DND-41 (cell line): ENCODE data around the gene CFAP70.
"Not testable (repeated sequence)": the region's sequence is repeated elsewhere in the genome, so short reads cannot be mapped to it uniquely, and the experiment has no call there.

Experiments
- ATAC-seq: fragments of 200-7000 bp; cut with Tn5 transposase; 3 replicates; pipeline ENCODE4 v1.9.1; 2021; ENCODE audit warnings: low read depth; ENCODE audit not compliant: insufficient read depth
- DNase-seq: peaks from one replicate; pipeline ENCODE4 v3.0.0-alpha.2; 2020
- H2AFZ ChIP-seq: 2 replicates; pipeline ENCODE4 v1.6.0; 2012; ENCODE audit warnings: low read depth, low read length
- H3K27ac ChIP-seq: 2 replicates; pipeline ENCODE4 v1.5.1; 2012; ENCODE audit warnings: low read length, inconsistent platforms
- H3K27me3 ChIP-seq: fragments of 200-600 bp; sonication (generic); 2 replicates; pipeline ENCODE4 v1.6.0; 2012; ENCODE audit warnings: low read length, mild to moderate bottlenecking, inconsistent platforms; ENCODE audit not compliant: insufficient read depth, poor library complexity
- H3K36me3 ChIP-seq: 2 replicates; pipeline ENCODE4 v1.5.1; 2012; ENCODE audit warnings: low read length, inconsistent platforms; ENCODE audit not compliant: insufficient read depth
- H3K4me1 ChIP-seq: 2 replicates; pipeline ENCODE4 v1.5.1; 2012; ENCODE audit warnings: mild to moderate bottlenecking, low read length; ENCODE audit not compliant: insufficient read depth
- H3K4me2 ChIP-seq: 2 replicates; pipeline ENCODE4 v1.6.0; 2012; ENCODE audit warnings: mild to moderate bottlenecking, moderate library complexity, low read length, inconsistent platforms; ENCODE audit not compliant: insufficient read depth
- H3K4me3 ChIP-seq, 2 experiments: fragments of 200-600 bp in 1 of 2; shearing (Covaris generic) in 1 of 2; 2 replicates each; pipeline ENCODE4 v1.5.1; 2012 to 2016; ENCODE audit warnings: inconsistent platforms in 2 of 2, low read length in 2 of 2, mild to moderate bottlenecking in 2 of 2, low read depth in 1 of 2, moderate library complexity in 1 of 2
- H3K79me2 ChIP-seq: 2 replicates; pipeline ENCODE4 v1.6.0; 2012; ENCODE audit warnings: low read length, inconsistent platforms; ENCODE audit not compliant: insufficient read depth
- H3K9ac ChIP-seq: 2 replicates; pipeline ENCODE4 v1.6.0; 2012; ENCODE audit warnings: low read depth, mild to moderate bottlenecking, inconsistent platforms, low read length, moderate library complexity
- H3K9me3 ChIP-seq: 2 replicates; pipeline ENCODE4 v1.5.1; 2012; ENCODE audit warnings: low read length, moderate library complexity, mild to moderate bottlenecking, inconsistent platforms; ENCODE audit not compliant: insufficient read depth, severe bottlenecking
- H4K20me1 ChIP-seq: 2 replicates; pipeline ENCODE4 v1.6.0; 2012; ENCODE audit warnings: low read length; ENCODE audit not compliant: insufficient read depth
- EZH2 ChIP-seq: IDR thresholded peaks from 3 replicates; pipeline ENCODE4 v1.6.1; 2012; ENCODE audit warnings: borderline replicate concordance, low read depth, mild to moderate bottlenecking, moderate library complexity, low read length, inconsistent platforms; ENCODE audit not compliant: severe bottlenecking
- TF ChIP-seq, protein P1 (sequence below): IDR thresholded peaks from 2 replicates; pipeline ENCODE4 v1.5.1; 2012; ENCODE audit warnings: borderline replicate concordance, low read length, moderate library complexity, mild to moderate bottlenecking; ENCODE audit not compliant: poor library complexity, severe bottlenecking; ENCODE audit errors: extremely low read depth

CFAP70 gene

DNA sequence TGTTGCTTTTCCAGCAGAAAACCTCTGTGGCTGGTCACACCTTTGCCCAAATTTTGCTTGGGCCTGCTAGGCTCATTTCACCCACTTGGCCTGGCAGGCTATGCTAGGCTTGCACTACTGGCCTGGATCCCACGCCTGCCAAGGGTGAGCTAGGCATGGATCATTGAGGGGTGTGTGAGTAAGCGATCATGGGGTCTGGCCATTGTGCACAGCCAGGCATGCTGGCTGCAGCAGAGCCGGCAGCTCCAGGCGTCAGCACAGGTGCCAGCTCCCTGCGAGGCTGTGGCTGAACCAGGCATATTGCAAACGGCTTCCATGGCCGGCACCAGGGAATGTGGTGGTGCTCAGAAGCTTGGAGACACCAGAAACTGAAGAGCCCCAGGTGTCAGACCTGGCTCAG lies 19.2 kb downstream of the CFAP70 start:
- no peak for TF ChIP-seq EZH2
- TF ChIP-seq, protein P1, sequence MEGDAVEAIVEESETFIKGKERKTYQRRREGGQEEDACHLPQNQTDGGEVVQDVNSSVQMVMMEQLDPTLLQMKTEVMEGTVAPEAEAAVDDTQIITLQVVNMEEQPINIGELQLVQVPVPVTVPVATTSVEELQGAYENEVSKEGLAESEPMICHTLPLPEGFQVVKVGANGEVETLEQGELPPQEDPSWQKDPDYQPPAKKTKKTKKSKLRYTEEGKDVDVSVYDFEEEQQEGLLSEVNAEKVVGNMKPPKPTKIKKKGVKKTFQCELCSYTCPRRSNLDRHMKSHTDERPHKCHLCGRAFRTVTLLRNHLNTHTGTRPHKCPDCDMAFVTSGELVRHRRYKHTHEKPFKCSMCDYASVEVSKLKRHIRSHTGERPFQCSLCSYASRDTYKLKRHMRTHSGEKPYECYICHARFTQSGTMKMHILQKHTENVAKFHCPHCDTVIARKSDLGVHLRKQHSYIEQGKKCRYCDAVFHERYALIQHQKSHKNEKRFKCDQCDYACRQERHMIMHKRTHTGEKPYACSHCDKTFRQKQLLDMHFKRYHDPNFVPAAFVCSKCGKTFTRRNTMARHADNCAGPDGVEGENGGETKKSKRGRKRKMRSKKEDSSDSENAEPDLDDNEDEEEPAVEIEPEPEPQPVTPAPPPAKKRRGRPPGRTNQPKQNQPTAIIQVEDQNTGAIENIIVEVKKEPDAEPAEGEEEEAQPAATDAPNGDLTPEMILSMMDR = no peak
- Histone ChIP-seq H4K20me1 (no peaks in the 10 kb centered on the region), H3K4me1 (no peaks in the 10 kb centered on the region), H3K4me2 (no peak overlapping the region), H3K4me3 (no peak overlapping the region), H3K9ac (no peak overlapping the region), H3K27ac (no peak overlapping the region), H3K27me3 (no peaks in the 10 kb centered on the region), H3K9me3 (peaks cover 6% of the 10 kb centered on the region), H3K36me3 (peaks cover 5% of the 10 kb centered on the region; the same call in 1 of the 2 replicates), H2AFZ (no peak overlapping the region), H3K79me2 (no peaks in the 10 kb centered on the region)
- DNase-seq (no peak), ATAC-seq (no peak)

DNA sequence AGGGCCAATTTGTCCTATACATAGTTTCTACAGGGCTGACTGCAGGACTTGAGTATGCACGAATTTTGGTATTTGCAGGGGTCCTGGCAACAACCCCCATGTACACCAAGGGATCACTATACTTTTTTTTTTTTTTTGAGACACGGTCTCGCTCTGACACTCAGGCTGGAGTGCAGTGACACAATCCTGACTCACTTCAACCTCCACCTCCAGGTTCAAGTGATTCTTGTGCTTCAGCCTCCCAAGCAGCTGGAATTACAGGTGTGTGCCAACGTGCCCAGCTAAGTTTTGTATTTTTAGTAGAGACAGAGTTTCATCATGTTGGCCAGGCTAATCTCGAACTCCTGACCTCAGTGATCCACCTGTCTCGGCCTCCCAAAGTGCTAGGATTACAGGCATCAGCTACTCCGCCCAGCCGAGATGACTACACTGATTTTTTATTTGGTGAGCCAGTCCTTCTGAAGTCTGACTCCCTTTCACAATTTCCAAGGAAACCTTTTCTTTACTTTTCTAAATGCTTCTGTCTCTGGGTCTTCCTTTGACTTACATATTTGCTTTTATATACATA lies 19.8 kb downstream of the CFAP70 start:
- Histone ChIP-seq H3K36me3 (peaks cover 5% of the 10 kb centered on the region; the same call in 1 of the 2 replicates), H3K79me2 (no peaks in the 10 kb centered on the region), H3K27me3 (no peaks in the 10 kb centered on the region), H3K9me3 (peaks cover 6% of the 10 kb centered on the region), H3K9ac (no peak overlapping the region), H2AFZ (no peak overlapping the region; the same call in 1 of the 2 replicates), H3K4me1 (no peaks in the 10 kb centered on the region), H3K4me2 (no peak overlapping the region), H3K27ac (no peak overlapping the region), H4K20me1 (no peaks in the 10 kb centered on the region), H3K4me3 (no peak overlapping the region)
- no peak for ATAC-seq
- no peak for DNase-seq
- TF ChIP-seq, protein P1 = no peak
- TF ChIP-seq EZH2 = no peak

DNA sequence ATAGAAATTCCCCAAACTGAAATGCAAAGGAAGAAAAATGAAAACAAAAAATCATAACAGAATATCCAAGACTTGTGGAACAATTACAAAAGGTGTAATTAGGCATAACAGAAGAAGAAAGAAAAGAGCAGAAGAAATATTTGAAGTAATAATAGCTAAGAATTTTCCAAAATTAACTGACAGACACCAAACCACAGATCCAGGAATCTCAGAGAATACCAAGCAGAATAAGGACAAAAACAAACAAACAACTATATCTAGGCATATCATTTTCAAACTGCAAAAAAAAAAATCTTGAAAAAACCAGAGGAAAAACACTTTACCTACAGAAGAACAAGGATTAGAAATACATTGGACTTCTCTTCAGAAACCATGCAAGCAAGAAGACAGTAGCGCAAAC lies 25.5 kb downstream of the CFAP70 start:
- Histone ChIP-seq H3K79me2 (no peaks in the 10 kb centered on the region), H2AFZ (no peak overlapping the region), H4K20me1 (no peaks in the 10 kb centered on the region), H3K4me1 (no peaks in the 10 kb centered on the region), H3K27me3 (no peaks in the 10 kb centered on the region), H3K4me2 (no peak overlapping the region), H3K9me3 (no peaks in the 10 kb centered on the region), H3K9ac (no peak overlapping the region), H3K36me3 (no peaks in the 10 kb centered on the region), H3K4me3 (no peak overlapping the region), H3K27ac (no peak overlapping the region)
- ATAC-seq = no peak
- no peak for DNase-seq
- TF ChIP-seq EZH2 = no peak
- TF ChIP-seq, protein P1 = no peak

DNA sequence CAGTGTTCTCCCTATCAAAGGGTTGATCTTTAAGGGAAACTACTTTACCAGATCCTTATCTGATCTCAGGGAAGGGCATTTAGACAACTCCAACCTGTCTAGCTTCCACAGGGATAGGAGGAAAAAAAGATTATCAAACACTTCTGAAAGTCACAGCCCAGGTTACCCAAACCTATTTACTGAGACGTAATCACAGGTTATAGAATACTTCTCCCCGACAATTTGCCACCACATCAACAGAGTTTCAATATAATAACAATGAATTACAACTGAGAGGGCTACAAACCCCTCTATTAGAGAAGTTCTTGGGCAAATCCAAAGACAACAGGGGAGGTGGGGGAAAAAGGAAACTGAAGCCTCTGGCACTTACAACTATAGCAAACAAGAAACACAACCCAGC lies 26.3 kb downstream of the CFAP70 start:
- Histone ChIP-seq H3K9ac (no peak overlapping the region), H3K4me1 (no peaks in the 10 kb centered on the region), H4K20me1 (no peaks in the 10 kb centered on the region), H3K4me2 (no peak overlapping the region), H3K9me3 (no peaks in the 10 kb centered on the region), H3K27ac (no peak overlapping the region), H3K79me2 (no peaks in the 10 kb centered on the region), H3K27me3 (no peaks in the 10 kb centered on the region), H3K4me3 (no peak overlapping the region), H3K36me3 (no peaks in the 10 kb centered on the region), H2AFZ (no peak overlapping the region)
- TF ChIP-seq EZH2 = no peak
- TF ChIP-seq, protein P1 = no peak
- DNase-seq (no peak), ATAC-seq (no peak)

DNA sequence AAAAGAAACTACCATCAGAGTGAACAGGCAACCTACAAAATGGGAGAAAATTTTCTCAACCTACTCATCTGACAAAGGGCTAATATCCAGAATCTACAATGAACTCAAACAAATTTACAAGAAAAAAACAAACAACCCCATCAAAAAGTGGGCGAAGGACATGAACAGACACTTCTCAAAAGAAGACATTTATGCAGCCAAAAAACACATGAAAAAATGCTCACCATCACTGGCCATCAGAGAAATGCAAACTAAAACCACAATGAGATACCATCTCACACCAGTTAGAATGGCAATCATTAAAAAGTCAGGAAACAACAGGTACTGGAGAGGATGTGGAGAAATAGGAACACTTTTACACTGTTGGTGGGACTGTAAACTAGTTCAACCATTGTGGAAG lies 30.1 kb downstream of the CFAP70 start:
- not testable (repeated sequence) for H3K27me3 ChIP-seq, H3K9me3 ChIP-seq, DNase-seq, H3K27ac ChIP-seq, H3K79me2 ChIP-seq, H3K9ac ChIP-seq, H3K4me2 ChIP-seq, H3K36me3 ChIP-seq, ATAC-seq, H2AFZ ChIP-seq, H3K4me1 ChIP-seq, H4K20me1 ChIP-seq, H3K4me3 ChIP-seq
